ENCODE data around the gene TRDMT1.

The TRDMT1 gene

GRCh38 chr10:17145239-17145638 lies 56.2 kb downstream of the TRDMT1 start:
- H4K91ac ChIP-seq (ENCODE audit: low read depth, low read length, poor library complexity), result no peak overlapping the region

GRCh38 chr10:17144757-17145156 lies 56.7 kb downstream of the TRDMT1 start:
- no peak overlapping the region for H3K23ac ChIP-seq (ENCODE audit: low read depth, low read length, poor library complexity)
- H4K8ac ChIP-seq (ENCODE audit: low read depth, low read length), result no peak overlapping the region
- peaks cover 0 to 6% of the 10 kb centered on the region in 2 donors for H3K36me3 ChIP-seq (replicated peaks in 1 of 2; ENCODE audit: control insufficient read depth in 2 of 2, insufficient read depth in 2 of 2, low read length in 2 of 2)
- H3K14ac ChIP-seq (ENCODE audit: low read length), result no peak overlapping the region
- H3K9ac ChIP-seq (ENCODE audit: low read depth, low read length, poor library complexity), result peak overlapping the region; percentile 30
- no peak overlapping the region for H4K91ac ChIP-seq (ENCODE audit: low read depth, low read length, poor library complexity)
- H3K4ac ChIP-seq (ENCODE audit: low read length), result no peak overlapping the region
- DNase-seq (ENCODE audit: low spot score), result no peak
- H3K79me1 ChIP-seq (ENCODE audit: low read depth, low read length), result no peaks in the 10 kb centered on the region
- H2BK12ac ChIP-seq (ENCODE audit: low read length), result no peak overlapping the region
- no peaks in the 10 kb centered on the region for H3K27me3 ChIP-seq (ENCODE audit: control insufficient read depth in 3 of 3, insufficient read depth in 3 of 3, low read depth in 1 of 3, low read length in 3 of 3)
- no peak overlapping the region for H2BK5ac ChIP-seq (ENCODE audit: low read length)
- no peak overlapping the region for H3K18ac ChIP-seq (ENCODE audit: low read length)
- H3K9me3 ChIP-seq (replicated peaks in 1 of 2; ENCODE audit: control insufficient read depth in 2 of 2, insufficient read depth in 1 of 2, low read depth in 1 of 2, low read length in 2 of 2), result peaks cover 0 to 4% of the 10 kb centered on the region in 2 donors
- H3K4me2 ChIP-seq (ENCODE audit: insufficient read depth, low read length, poor library complexity, severe bottlenecking), result no peak overlapping the region
- no peak overlapping the region for H3K27ac ChIP-seq (replicated peaks; ENCODE audit: low read length)
- H2BK120ac ChIP-seq (ENCODE audit: low read depth, low read length), result no peak overlapping the region
- WGBS, 2 donors (ENCODE audit: extremely low coverage in 2 of 2, insufficient read length in 2 of 2, insufficient replicate concordance in 1 of 2), result no CpG with 5 or more reads among the region's 5 CpGs
- H2AFZ ChIP-seq (ENCODE audit: low read length), result no peak overlapping the region
- H3K4me1 ChIP-seq (ENCODE audit: control insufficient read depth in 2 of 2, insufficient read depth in 1 of 2, low read depth in 1 of 2, low read length in 2 of 2), result peaks cover 0 to 11% of the 10 kb centered on the region in 2 donors
- no peak overlapping the region for H2AK5ac ChIP-seq (ENCODE audit: low read depth, low read length)
- H3K4me3 ChIP-seq (ENCODE audit: low read length in 2 of 2), result no peak overlapping the region
- H2BK15ac ChIP-seq (ENCODE audit: low read length), result no peak overlapping the region

More at GRCh38 chr10:17145239-17145638, 56.2 kb downstream of the TRDMT1 start:
- no peak overlapping the region for H2BK12ac ChIP-seq (ENCODE audit: low read length)
- no peaks in the 10 kb centered on the region for H3K79me1 ChIP-seq (ENCODE audit: low read depth, low read length)
- H3K27ac ChIP-seq (replicated peaks; ENCODE audit: low read length), result no peak overlapping the region
- peaks cover 0 to 11% of the 10 kb centered on the region in 2 donors for H3K4me1 ChIP-seq (ENCODE audit: control insufficient read depth in 2 of 2, insufficient read depth in 1 of 2, low read depth in 1 of 2, low read length in 2 of 2)
- no peak overlapping the region for H2BK15ac ChIP-seq (ENCODE audit: low read length)
- H3K36me3 ChIP-seq (replicated peaks in 1 of 2; ENCODE audit: control insufficient read depth in 2 of 2, insufficient read depth in 2 of 2, low read length in 2 of 2), result peaks cover 0 to 11% of the 10 kb centered on the region in 2 donors
- H2AFZ ChIP-seq (ENCODE audit: low read length), result no peak overlapping the region
- H3K9me3 ChIP-seq (replicated peaks in 1 of 2; ENCODE audit: control insufficient read depth in 2 of 2, insufficient read depth in 1 of 2, low read depth in 1 of 2, low read length in 2 of 2), result peaks cover 0 to 4% of the 10 kb centered on the region in 2 donors
- H2BK120ac ChIP-seq (ENCODE audit: low read depth, low read length), result no peak overlapping the region
- no peak for DNase-seq (ENCODE audit: low spot score)
- no peak overlapping the region for H3K9ac ChIP-seq (ENCODE audit: low read depth, low read length, poor library complexity)
- no peak overlapping the region for H3K14ac ChIP-seq (ENCODE audit: low read length)
- no peak overlapping the region for H3K4ac ChIP-seq (ENCODE audit: low read length)
- no CpG with 5 or more reads among the region's 1 CpG for WGBS, 2 donors (ENCODE audit: extremely low coverage in 2 of 2, insufficient read length in 2 of 2, insufficient replicate concordance in 1 of 2)
- H4K8ac ChIP-seq (ENCODE audit: low read depth, low read length), result no peak overlapping the region
- H2BK5ac ChIP-seq (ENCODE audit: low read length), result no peak overlapping the region
- no peak overlapping the region for H3K23ac ChIP-seq (ENCODE audit: low read depth, low read length, poor library complexity)
- H3K27me3 ChIP-seq (ENCODE audit: control insufficient read depth in 3 of 3, insufficient read depth in 3 of 3, low read depth in 1 of 3, low read length in 3 of 3), result no peaks in the 10 kb centered on the region
- H2AK5ac ChIP-seq (ENCODE audit: low read depth, low read length), result no peak overlapping the region
- no peak overlapping the region for H3K18ac ChIP-seq (ENCODE audit: low read length)
- H3K4me2 ChIP-seq (ENCODE audit: insufficient read depth, low read length, poor library complexity, severe bottlenecking), result no peak overlapping the region
- H3K4me3 ChIP-seq (ENCODE audit: low read length in 2 of 2), result no peak overlapping the region

GRCh38 chr10:17144032-17144431 lies 57.4 kb downstream of the TRDMT1 start:
- H3K4me1 ChIP-seq (ENCODE audit: control insufficient read depth in 2 of 2, insufficient read depth in 1 of 2, low read depth in 1 of 2, low read length in 2 of 2), result peaks cover 0 to 11% of the 10 kb centered on the region in 2 donors
- H4K91ac ChIP-seq (ENCODE audit: low read depth, low read length, poor library complexity), result no peak overlapping the region
- H3K36me3 ChIP-seq (replicated peaks in 1 of 2; ENCODE audit: control insufficient read depth in 2 of 2, insufficient read depth in 2 of 2, low read length in 2 of 2), result peaks cover 0 to 4% of the 10 kb centered on the region in 2 donors
- no peak overlapping the region for H2BK15ac ChIP-seq (ENCODE audit: low read length)
- no peak overlapping the region for H2AFZ ChIP-seq (ENCODE audit: low read length)
- no CpG with 5 or more reads among the region's 2 CpGs for WGBS, 2 donors (ENCODE audit: extremely low coverage in 2 of 2, insufficient read length in 2 of 2, insufficient replicate concordance in 1 of 2)
- H3K9me3 ChIP-seq (replicated peaks in 1 of 2; ENCODE audit: control insufficient read depth in 2 of 2, insufficient read depth in 1 of 2, low read depth in 1 of 2, low read length in 2 of 2), result peaks cover 0 to 4% of the 10 kb centered on the region in 2 donors
- no peak overlapping the region for H2BK5ac ChIP-seq (ENCODE audit: low read length)
- no peak overlapping the region for H3K18ac ChIP-seq (ENCODE audit: low read length)
- no peak overlapping the region for H3K4me3 ChIP-seq (ENCODE audit: low read length in 2 of 2)
- no peaks in the 10 kb centered on the region for H3K79me1 ChIP-seq (ENCODE audit: low read depth, low read length)
- H3K23ac ChIP-seq (ENCODE audit: low read depth, low read length, poor library complexity), result no peak overlapping the region
- no peaks in the 10 kb centered on the region for H3K27me3 ChIP-seq (ENCODE audit: control insufficient read depth in 3 of 3, insufficient read depth in 3 of 3, low read depth in 1 of 3, low read length in 3 of 3)
- H3K4ac ChIP-seq (ENCODE audit: low read length), result no peak overlapping the region
- no peak overlapping the region for H3K9ac ChIP-seq (ENCODE audit: low read depth, low read length, poor library complexity)
- H3K27ac ChIP-seq (replicated peaks; ENCODE audit: low read length), result no peak overlapping the region
- no peak overlapping the region for H2BK120ac ChIP-seq (ENCODE audit: low read depth, low read length)
- H3K14ac ChIP-seq (ENCODE audit: low read length), result no peak overlapping the region
- H2BK12ac ChIP-seq (ENCODE audit: low read length), result no peak overlapping the region
- H4K8ac ChIP-seq (ENCODE audit: low read depth, low read length), result no peak overlapping the region
- no peak for DNase-seq (ENCODE audit: low spot score)
- H3K4me2 ChIP-seq (ENCODE audit: insufficient read depth, low read length, poor library complexity, severe bottlenecking), result no peak overlapping the region
- H2AK5ac ChIP-seq (ENCODE audit: low read depth, low read length), result no peak overlapping the region

GRCh38 chr10:17143055-17143690 lies 58.3 kb downstream of the TRDMT1 start:
- Histone ChIP-seq H3K4me1 (ENCODE audit: control insufficient read depth in 2 of 2, insufficient read depth in 1 of 2, low read depth in 1 of 2, low read length in 2 of 2) (peaks cover 0 to 9% of the 10 kb centered on the region in 2 donors), H4K8ac (ENCODE audit: low read depth, low read length) (no peak overlapping the region), H2BK120ac (ENCODE audit: low read depth, low read length) (no peak overlapping the region), H3K14ac (ENCODE audit: low read length) (no peak overlapping the region), H3K27me3 (ENCODE audit: control insufficient read depth in 3 of 3, insufficient read depth in 3 of 3, low read depth in 1 of 3, low read length in 3 of 3) (no peaks in the 10 kb centered on the region), H3K4me3 (ENCODE audit: low read length in 2 of 2) (no peak overlapping the region), H2AK5ac (ENCODE audit: low read depth, low read length) (no peak overlapping the region), H3K18ac (ENCODE audit: low read length) (no peak overlapping the region), H3K36me3 (replicated peaks in 1 of 2; ENCODE audit: control insufficient read depth in 2 of 2, insufficient read depth in 2 of 2, low read length in 2 of 2) (peaks cover 0 to 4% of the 10 kb centered on the region in 2 donors), H3K79me1 (ENCODE audit: low read depth, low read length) (no peaks in the 10 kb centered on the region), H3K4me2 (ENCODE audit: insufficient read depth, low read length, poor library complexity, severe bottlenecking) (no peak overlapping the region), H2BK12ac (ENCODE audit: low read length) (no peak overlapping the region), H2BK15ac (ENCODE audit: low read length) (no peak overlapping the region), H2AFZ (ENCODE audit: low read length) (no peak overlapping the region), H3K23ac (ENCODE audit: low read depth, low read length, poor library complexity) (no peak overlapping the region), H3K4ac (ENCODE audit: low read length) (no peak overlapping the region), H2BK5ac (ENCODE audit: low read length) (no peak overlapping the region), H3K27ac (replicated peaks; ENCODE audit: low read length) (no peak overlapping the region), H3K9me3 (replicated peaks in 1 of 2; ENCODE audit: control insufficient read depth in 2 of 2, insufficient read depth in 1 of 2, low read depth in 1 of 2, low read length in 2 of 2) (peaks cover 0 to 4% of the 10 kb centered on the region in 2 donors), H4K91ac (ENCODE audit: low read depth, low read length, poor library complexity) (no peak overlapping the region), H3K9ac (ENCODE audit: low read depth, low read length, poor library complexity) (no peak overlapping the region)
- WGBS, 2 donors (ENCODE audit: extremely low coverage in 2 of 2, insufficient read length in 2 of 2, insufficient replicate concordance in 1 of 2), result no CpG with 5 or more reads among the region's 3 CpGs
- no peak for DNase-seq (ENCODE audit: low spot score)

Measured in neuronal stem cell (in vitro differentiated cells).